Hepatic stellate cell (primary cell): ENCODE results near the gene DCAF5.

Experiments used
- DNase-seq: peaks from one replicate; pipeline ENCODE4 v3.0.0; 2011; ENCODE audit warnings: low spot score

Gene DCAF5

DNA sequence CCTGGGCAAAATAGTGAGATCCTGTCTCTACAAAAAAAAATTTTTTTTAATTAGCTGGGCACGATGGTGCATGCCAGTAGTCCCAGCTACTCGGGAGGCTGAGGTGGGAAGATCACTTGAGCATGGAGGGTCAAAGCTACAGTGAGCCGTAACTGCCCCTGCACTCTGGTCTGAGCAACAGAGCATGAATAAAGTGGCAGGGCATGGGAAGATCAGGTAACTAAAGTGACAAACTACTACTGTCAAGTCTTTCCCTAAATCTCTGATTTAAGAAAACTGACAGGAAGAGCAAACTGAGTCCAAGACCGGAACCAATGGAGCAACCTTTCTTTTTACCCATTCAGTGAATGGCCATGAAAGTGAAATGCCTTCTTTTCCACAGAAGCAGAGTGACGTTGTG, 10.8 kb downstream of the DCAF5 start:
- DNase-seq, result no peak

DNA sequence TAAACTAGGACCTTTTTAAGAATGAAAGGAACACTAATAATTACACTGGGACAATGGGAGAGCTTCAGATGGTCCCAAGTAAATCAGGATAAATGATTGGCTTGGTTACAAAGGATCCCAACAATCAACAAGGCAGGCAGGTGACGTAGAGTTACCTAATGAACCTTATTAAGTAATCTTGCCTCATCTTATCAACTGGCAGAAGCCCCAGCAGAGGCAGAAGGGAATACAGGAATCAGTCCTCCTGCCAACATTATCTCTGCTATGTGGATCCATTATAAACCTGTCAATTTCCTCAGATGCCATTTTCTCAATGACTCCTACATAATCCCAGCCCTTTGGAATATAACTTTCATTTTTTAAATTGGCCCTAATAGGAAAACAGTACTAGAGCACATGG, 11.4 kb downstream of the DCAF5 start:
- no peak for DNase-seq

DNA sequence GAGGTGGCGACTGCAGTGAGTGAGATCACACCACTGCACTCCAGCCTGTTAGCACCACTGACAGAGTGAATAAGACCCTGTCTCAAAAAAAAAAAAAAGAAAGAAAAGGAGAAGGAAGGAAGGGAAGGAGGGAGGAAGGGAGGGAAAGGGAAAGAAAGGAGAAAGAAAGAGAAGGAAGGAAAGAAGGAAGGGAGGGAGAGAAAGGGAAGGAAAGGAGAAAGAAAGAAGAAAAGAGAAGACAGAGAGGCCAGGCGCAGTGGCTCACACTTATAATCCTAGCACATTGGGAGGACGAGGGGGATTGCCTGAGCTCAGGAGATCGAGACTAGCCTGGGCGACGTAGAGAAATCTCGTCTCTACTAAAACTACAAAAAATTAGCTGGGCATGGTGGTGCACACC, 13.2 kb downstream of the DCAF5 start:
- no peak for DNase-seq

GRCh38 chr14:69137843-69138535, 14.9 kb downstream of the DCAF5 start:
- peak; percentile 16 for DNase-seq

DNA sequence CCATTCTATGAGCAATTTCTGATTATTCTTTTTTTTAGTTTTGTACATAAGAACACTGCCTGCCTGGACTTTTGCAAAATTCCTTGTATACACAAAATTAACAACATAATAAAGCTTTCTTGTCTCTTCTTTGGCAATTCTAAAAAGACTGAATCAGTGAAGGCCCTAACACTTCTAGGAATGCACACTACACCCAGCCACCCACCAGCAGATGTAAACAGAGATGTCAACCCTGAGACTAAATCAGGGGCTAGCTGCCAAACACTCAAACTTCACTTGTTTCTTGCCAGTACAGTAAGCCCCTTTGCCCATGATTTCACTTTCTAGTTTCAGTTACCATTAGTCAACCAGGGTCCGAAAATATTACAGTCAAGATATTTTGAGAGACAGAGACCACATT, 15.5 kb downstream of the DCAF5 start:
- DNase-seq, result no peak

- no peak for DNase-seq
Observed at GRCh38 chr14:69135133-69135532, 17.8 kb downstream of the DCAF5 start.

DNA sequence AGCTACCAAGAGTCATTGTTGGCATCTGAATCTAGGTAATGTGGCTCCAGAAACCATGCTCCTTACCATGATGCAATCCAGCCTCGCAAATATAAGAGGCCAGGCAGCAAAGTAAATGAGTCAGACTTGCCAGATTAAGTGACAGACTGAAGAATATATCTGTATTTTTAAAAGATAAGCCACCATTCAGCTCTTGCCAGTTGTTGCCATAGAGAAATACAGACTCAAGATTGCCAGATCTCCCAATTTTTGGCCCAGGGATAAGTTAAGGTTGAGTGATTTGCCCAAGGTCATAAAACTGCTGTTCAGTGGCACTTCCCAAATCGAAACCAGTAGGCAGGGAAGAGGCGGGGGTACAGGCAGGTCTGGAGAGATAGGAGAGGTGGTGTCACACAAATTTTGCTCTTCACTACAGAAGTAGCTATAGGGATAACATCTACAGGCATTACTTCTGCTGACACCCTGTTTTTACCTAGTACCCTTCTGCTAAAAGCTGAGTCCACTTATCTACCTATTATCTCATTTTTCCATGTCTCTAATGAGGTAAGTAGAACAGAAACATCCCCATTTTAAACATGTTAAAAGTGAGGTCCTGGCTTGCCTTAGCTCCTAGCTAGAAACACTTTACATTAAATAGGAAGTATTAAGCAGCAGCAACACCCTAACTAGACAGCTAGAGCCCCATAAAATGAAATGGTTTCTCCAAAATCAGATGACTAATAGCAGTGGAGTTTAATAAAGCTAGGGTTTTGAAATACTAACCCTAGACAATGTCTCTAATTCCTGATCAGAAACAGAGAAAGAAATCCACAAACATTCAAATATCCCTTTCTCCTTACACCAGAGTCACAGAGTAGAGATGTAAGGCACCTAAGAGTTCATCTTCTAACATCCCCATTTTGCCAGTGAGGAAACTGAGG, 19.5 kb downstream of the DCAF5 start:
- DNase-seq, result peak; percentile 19

DNA sequence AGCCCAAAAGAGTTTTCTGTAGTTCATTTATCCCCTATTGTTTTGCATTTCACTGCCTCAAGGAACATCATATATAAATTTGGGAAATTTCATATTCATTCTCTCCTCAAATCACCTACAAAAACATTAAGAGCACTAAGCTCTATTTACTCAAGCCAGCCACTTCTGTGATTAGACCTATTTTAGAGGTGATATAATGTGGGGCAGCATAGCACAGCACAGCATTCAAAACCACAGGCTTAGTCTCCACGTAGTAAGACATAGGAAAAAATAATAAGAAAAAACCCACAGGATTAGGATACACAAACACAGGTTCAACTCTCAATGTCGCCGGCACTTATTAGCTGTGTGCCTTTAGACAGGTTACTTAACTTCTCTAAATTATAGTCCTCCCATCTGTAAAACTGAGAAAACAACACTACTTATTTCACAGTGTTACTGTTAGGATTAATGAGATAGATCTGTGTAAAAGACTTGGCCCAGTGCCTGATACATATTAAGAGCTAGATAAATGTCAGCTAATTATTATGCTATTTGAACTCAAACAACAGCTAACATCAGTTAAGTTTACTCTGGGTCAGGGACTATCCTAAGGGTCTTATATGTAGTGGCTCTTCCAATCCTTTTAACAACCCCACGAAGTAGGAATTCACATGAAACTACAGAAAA, 20.3 kb downstream of the DCAF5 start:
- no peak for DNase-seq

- no peak for DNase-seq
Observed at GRCh38 chr14:69131176-69131575, 21.7 kb downstream of the DCAF5 start.

DNA sequence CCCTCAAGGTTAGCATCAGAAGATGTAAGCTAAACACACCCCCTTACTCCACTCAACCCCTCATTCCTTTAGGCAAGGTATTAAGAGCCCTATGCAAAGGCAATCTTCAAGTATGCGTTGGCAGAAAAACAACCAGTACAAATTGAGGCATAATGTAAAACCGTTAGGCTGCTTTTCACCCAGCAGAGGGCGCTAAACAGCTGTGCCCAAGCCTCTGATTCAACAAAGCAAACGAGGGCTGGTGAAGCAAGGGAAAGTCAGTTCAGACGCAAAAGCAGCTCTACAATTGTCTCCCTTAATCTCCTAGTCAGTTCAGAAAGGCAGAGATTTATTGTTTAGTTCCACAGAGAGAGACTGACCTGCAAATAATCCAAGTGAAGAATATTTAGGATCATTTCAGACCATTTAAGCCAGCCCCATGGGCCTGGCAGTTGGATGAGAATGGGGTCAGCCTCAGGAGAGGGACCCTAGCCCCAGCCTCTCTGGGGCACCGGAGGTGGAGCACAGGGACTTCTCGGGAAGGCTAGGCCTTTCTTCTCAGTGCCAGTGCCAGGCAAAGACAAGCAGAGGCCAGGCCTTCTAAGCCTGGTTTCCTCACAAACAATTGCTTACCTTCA, 23.5 kb downstream of the DCAF5 start:
- DNase-seq, result peak; percentile 57

GRCh38 chr14:69118305-69118704, 34.6 kb downstream of the DCAF5 start:
- no peak for DNase-seq

- no peak for DNase-seq
Observed at GRCh38 chr14:69117020-69117767, 35.7 kb downstream of the DCAF5 start.

- no peak for DNase-seq
Observed at GRCh38 chr14:69115407-69116185, 37.3 kb downstream of the DCAF5 start.

DNA sequence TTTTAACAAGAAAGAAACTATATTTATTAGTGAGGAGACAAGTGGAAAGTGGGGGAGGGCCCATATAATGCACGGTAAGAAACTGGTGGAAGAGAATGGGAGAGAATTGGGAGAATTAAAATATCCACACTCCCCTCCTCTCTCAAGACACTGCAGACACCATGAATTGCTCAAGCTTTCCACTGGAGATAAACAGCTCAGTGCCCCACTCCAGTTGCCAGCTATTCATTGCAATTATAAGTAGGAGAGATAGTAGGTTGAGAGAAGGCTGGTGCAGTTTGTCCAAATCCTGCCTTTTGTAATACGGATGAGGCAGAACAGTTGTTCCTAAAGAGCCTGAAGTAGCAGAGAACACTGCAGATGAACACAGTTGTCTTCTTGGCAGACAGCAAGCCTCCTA, 38.2 kb downstream of the DCAF5 start:
- DNase-seq, result no peak

- DNase-seq, result no peak
Observed at GRCh38 chr14:69108358-69108757, 44.6 kb downstream of the DCAF5 start.

DNA sequence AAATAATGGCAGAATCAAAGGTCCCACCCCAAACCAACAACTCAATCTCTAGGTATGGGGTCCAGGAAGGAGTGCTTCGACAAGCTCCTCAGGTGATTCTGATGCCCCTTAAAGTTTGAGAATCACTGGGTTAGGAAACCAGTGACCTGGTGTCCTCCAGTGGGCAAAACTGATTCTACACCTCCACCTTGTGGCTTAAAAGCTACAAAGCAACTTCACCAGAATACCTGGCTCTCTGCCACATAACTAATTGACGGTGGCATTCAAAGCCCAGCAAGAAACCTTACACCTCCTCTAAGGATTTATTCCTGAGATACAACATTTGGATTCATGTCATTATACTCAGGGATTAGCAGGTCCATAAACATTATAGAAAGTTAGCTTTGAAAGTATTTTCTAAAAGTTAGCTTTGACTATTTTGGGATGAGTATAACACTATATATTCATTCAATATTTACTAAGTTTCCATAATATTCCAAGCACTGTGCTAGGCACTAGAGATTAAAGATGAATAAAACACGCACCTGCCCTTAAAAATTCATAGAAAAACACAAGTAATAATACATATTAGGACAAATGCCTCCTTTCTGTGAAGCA, 45.4 kb downstream of the DCAF5 start:
- no peak for DNase-seq

- no peak for DNase-seq
Observed at GRCh38 chr14:69106451-69106850, 46.5 kb downstream of the DCAF5 start.

- DNase-seq, result no peak
Observed at GRCh38 chr14:69105326-69105725, 47.6 kb downstream of the DCAF5 start.

DNA sequence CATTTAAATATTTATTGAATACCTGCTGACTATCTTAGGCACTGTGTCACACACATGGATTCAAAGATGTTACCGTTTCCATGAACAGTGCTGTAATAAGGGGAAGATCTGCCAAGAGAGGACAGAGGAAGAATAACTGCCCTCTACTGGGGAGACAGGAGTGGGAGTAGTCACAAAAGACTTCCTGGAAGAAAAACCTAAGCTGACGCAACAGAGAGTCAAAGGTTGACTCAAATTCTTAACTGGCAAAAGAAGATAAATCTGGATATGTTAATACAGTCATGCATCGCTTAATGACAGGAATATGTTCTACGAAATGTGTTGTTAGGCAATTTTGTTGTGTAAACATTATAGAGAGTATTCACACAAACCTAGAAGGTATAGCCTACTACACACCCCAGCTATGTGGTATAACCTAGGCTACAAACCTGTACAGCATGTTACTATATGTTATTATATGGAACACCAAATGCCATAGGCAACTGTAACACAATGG, 51.5 kb downstream of the DCAF5 start:
- peak; percentile 40 for DNase-seq

DNA sequence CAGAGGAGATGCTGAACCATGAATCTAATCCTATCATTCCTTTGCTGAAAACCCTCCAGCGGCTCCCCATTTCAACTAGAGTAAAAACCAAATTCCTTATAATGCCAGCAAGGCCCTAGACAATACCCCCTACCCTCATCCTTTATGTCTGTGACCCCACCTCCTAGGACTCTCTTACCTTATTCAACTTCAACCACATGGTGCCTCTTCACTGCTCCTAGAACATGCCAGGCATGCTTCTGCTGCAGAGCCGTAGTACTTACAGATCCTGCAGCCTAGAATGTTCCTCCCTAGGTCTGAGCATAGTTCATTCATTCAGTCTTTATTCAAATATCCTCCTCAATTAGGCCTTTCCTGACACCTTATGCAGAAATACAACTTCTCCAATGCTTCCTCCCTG, 54.9 kb downstream of the DCAF5 start:
- no peak for DNase-seq
